H1 (cell line): ENCODE results near the gene HNRNPAB. TPM values are rescaled to one million over a fixed set of nuclear protein-coding genes. Genes with fewer than 3 reads are reported as not detected.

ENCODE experiments used
- ATF2 ChIP-seq: IDR thresholded peaks from 2 replicates; pipeline ENCODE4 v1.6.1; 2012; ENCODE audit warnings: low read length, inconsistent platforms
- BCL11A ChIP-seq, 2 experiments: IDR thresholded peaks; one replicate each; pipeline ENCODE4 v1.6.1; 2011; ENCODE audit warnings: low read depth in 2 of 2, low read length in 2 of 2, mild to moderate bottlenecking in 2 of 2
- CHD1 ChIP-seq: IDR thresholded peaks from 2 replicates; pipeline ENCODE4 v1.6.1; 2012; ENCODE audit warnings: low read depth, low read length, improper control_type of control experiment
- NANOG ChIP-seq: IDR thresholded peaks from 2 replicates; pipeline ENCODE4 v1.6.1; 2011; ENCODE audit warnings: low read length, low read depth, mild to moderate bottlenecking, inconsistent platforms; ENCODE audit not compliant: insufficient read depth, poor library complexity, severe bottlenecking
- POLR2A ChIP-seq, 2 experiments: IDR thresholded peaks; 1 replicate in 1 of 2; 2 replicates in 1 of 2; pipeline ENCODE4 v1.6.1; 2011; ENCODE audit warnings: low read depth in 2 of 2, low read length in 2 of 2, mild to moderate bottlenecking in 2 of 2; ENCODE audit errors: control extremely low read depth in 1 of 2
- SP4 ChIP-seq: IDR thresholded peaks from 2 replicates; pipeline ENCODE4 v1.6.1; 2012; ENCODE audit warnings: low read length, inconsistent platforms
- TAF1 ChIP-seq: IDR thresholded peaks from 2 replicates; pipeline ENCODE4 v1.6.1; 2011; ENCODE audit warnings: mild to moderate bottlenecking, low read depth, low read length
- TBP ChIP-seq: IDR thresholded peaks from 2 replicates; pipeline ENCODE4 v1.6.1; 2011; ENCODE audit warnings: low read depth, low read length, improper control_type of control experiment
- polyA plus RNA-seq, 7 experiments: library from polyadenylated mRNA; depleted of rRNA in 3 of 7; stranded (reverse) in 5 of 7; unstranded in 2 of 7; fragments of >200 nt in 5 of 7; fragments of 200-250 nt in 2 of 7; gene quantifications; 1 replicate in 5 of 7; 2 replicates in 1 of 7; 4 replicates in 1 of 7; pipeline versions ENCODE4 v1.2.1 to v1.2.3, GENCODE V29; 2011 to 2013; ENCODE audit warnings: missing spikeins in 2 of 7, mixed read lengths in 2 of 7
- total RNA-seq: library from RNA; stranded (reverse); fragmentation: NEBNext Ultra II Directional; extraction: Animal tissue kit (Norgen Biotek cat#: 25700); gene quantifications from 2 replicates; pipeline ENCODE4 v1.2.1, GENCODE V29; 2021
- TF ChIP-seq, protein P1 (sequence below): fragments of 300-600 bp; sonication (generic); IDR thresholded peaks from 2 replicates; pipeline ENCODE4 v1.7.1; 2012; ENCODE audit warnings: low read length, moderate library complexity, mild to moderate bottlenecking, inconsistent platforms; ENCODE audit not compliant: insufficient replicate concordance

Gene HNRNPAB
- total and polyA plus RNA-seq, 2 of the 8 experiments (the other 6 are each of a cell fraction or from before 2014, with no cell fraction given) = 373 to 563 TPM

- TF ChIP-seq, protein P1, sequence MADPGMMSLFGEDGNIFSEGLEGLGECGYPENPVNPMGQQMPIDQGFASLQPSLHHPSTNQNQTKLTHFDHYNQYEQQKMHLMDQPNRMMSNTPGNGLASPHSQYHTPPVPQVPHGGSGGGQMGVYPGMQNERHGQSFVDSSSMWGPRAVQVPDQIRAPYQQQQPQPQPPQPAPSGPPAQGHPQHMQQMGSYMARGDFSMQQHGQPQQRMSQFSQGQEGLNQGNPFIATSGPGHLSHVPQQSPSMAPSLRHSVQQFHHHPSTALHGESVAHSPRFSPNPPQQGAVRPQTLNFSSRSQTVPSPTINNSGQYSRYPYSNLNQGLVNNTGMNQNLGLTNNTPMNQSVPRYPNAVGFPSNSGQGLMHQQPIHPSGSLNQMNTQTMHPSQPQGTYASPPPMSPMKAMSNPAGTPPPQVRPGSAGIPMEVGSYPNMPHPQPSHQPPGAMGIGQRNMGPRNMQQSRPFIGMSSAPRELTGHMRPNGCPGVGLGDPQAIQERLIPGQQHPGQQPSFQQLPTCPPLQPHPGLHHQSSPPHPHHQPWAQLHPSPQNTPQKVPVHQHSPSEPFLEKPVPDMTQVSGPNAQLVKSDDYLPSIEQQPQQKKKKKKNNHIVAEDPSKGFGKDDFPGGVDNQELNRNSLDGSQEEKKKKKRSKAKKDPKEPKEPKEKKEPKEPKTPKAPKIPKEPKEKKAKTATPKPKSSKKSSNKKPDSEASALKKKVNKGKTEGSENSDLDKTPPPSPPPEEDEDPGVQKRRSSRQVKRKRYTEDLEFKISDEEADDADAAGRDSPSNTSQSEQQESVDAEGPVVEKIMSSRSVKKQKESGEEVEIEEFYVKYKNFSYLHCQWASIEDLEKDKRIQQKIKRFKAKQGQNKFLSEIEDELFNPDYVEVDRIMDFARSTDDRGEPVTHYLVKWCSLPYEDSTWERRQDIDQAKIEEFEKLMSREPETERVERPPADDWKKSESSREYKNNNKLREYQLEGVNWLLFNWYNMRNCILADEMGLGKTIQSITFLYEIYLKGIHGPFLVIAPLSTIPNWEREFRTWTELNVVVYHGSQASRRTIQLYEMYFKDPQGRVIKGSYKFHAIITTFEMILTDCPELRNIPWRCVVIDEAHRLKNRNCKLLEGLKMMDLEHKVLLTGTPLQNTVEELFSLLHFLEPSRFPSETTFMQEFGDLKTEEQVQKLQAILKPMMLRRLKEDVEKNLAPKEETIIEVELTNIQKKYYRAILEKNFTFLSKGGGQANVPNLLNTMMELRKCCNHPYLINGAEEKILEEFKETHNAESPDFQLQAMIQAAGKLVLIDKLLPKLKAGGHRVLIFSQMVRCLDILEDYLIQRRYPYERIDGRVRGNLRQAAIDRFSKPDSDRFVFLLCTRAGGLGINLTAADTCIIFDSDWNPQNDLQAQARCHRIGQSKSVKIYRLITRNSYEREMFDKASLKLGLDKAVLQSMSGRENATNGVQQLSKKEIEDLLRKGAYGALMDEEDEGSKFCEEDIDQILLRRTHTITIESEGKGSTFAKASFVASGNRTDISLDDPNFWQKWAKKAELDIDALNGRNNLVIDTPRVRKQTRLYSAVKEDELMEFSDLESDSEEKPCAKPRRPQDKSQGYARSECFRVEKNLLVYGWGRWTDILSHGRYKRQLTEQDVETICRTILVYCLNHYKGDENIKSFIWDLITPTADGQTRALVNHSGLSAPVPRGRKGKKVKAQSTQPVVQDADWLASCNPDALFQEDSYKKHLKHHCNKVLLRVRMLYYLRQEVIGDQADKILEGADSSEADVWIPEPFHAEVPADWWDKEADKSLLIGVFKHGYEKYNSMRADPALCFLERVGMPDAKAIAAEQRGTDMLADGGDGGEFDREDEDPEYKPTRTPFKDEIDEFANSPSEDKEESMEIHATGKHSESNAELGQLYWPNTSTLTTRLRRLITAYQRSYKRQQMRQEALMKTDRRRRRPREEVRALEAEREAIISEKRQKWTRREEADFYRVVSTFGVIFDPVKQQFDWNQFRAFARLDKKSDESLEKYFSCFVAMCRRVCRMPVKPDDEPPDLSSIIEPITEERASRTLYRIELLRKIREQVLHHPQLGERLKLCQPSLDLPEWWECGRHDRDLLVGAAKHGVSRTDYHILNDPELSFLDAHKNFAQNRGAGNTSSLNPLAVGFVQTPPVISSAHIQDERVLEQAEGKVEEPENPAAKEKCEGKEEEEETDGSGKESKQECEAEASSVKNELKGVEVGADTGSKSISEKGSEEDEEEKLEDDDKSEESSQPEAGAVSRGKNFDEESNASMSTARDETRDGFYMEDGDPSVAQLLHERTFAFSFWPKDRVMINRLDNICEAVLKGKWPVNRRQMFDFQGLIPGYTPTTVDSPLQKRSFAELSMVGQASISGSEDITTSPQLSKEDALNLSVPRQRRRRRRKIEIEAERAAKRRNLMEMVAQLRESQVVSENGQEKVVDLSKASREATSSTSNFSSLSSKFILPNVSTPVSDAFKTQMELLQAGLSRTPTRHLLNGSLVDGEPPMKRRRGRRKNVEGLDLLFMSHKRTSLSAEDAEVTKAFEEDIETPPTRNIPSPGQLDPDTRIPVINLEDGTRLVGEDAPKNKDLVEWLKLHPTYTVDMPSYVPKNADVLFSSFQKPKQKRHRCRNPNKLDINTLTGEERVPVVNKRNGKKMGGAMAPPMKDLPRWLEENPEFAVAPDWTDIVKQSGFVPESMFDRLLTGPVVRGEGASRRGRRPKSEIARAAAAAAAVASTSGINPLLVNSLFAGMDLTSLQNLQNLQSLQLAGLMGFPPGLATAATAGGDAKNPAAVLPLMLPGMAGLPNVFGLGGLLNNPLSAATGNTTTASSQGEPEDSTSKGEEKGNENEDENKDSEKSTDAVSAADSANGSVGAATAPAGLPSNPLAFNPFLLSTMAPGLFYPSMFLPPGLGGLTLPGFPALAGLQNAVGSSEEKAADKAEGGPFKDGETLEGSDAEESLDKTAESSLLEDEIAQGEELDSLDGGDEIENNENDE = no peak
- no peak for TF ChIP-seq BCL11A (IDR thresholded peaks at IDR 0.05; ENCODE audit: low read depth in 2 of 2, low read length in 2 of 2)
- TF ChIP-seq CHD1 = no peak
- TF ChIP-seq SP4 = no peak
- TF ChIP-seq TBP = no peak
- TF ChIP-seq POLR2A (IDR thresholded peaks at IDR 0.05; ENCODE audit: control extremely low read depth in 1 of 2, low read depth in 2 of 2, low read length in 2 of 2) = no peak
- no peak for TF ChIP-seq ATF2
- no peak for TF ChIP-seq NANOG
- no peak for TF ChIP-seq TAF1
- TF ChIP-seq, all 59 proteins: peak for 0
Observed at GRCh38 chr5:178186427-178186826, 17.9 kb upstream of the HNRNPAB start (continued).
